ENCODE measurements around the gene C10orf53.

Gene C10orf53

GRCh38 chr10:49737474-49738201 lies 58.2 kb downstream of the C10orf53 start:
- DNase-seq (ENCODE audit: low read depth in 3 of 3), result no peak

DNA sequence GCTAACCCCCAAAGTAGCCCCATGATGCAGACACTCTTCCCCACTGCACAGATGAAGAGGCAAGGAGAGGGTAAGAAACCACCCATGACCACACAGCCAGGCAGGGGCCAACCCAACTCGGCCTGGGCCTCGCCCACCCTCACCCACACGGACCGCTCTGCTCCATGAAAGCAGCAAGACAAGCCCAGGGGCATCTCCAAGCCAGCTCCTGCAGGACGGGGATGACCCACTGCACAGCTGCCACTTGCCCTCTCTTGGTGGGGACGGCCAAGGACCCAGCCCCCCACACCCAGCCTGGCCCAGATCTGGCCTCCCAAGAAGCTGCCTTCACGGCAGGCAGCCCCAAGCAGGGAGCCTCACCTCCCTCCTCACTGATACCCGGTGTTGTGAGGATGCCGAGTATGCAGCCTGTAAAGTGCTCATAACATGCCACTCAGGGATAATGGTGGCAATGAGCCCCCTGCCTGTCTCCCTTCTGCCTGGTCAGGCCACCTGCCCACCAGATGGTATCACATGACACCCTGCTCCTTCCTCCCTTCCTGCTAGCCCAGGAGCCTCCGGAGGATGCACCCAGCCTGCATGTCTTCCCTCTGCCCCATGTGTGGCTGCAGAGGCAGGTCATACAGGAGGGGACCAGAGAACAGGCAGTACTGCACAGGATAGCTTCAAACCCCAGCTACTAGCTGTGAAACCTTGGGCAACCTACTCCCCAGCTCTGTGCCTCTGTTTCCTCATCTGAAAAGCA lies 59.3 kb downstream of the C10orf53 start:
- DNase-seq (ENCODE audit: low read depth in 3 of 3), result no peak

- DNase-seq (ENCODE audit: low read depth in 3 of 3), result no peak
These were observed 60.0 kb downstream of the C10orf53 start for GRCh38 chr10:49739426-49739825.

- DNase-seq (ENCODE audit: low read depth in 3 of 3), result no peak
These were observed 61.1 kb downstream of the C10orf53 start for GRCh38 chr10:49740346-49741107.

- DNase-seq (ENCODE audit: low read depth in 3 of 3), result no peak
These were observed 61.9 kb downstream of the C10orf53 start for GRCh38 chr10:49741108-49741995.

DNA sequence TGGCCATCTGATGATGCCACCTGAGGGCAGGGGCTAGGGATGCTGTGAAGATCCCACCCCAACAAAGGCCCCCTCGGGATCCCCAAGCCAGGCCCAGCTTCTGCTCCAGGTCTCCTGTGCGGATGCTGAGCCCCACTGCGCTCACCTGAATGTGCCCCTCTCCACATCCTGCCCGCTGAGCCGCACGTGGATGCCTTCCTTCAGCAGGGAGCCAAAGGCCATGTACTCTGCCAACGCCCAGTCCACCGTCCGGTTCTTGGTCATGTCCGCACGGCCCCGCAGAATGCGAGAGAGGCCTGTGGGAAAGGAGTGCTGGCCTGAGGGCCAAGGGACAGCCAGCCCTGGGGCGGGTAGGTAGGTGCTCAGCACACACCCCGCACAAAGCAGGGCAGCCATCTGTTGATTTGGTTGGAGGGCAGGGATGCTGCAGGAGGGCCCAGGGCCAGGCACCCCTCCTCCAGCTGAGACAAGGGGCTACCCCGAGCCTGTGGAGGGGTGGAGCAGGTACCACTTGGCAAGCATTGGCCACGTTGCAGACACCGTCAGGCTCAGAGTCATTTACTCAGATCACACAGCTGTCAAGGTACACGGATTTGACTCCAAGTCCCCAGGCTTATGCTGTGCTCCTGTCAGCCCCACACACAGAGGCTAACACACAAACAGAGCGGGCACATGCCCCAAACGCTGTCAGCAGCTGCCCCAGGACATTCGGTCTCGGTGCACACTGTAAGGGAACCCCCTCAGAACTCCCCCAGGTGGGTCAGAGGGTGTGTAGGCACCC lies 63.4 kb downstream of the C10orf53 start:
- no peak for DNase-seq (ENCODE audit: low read depth in 3 of 3)

DNA sequence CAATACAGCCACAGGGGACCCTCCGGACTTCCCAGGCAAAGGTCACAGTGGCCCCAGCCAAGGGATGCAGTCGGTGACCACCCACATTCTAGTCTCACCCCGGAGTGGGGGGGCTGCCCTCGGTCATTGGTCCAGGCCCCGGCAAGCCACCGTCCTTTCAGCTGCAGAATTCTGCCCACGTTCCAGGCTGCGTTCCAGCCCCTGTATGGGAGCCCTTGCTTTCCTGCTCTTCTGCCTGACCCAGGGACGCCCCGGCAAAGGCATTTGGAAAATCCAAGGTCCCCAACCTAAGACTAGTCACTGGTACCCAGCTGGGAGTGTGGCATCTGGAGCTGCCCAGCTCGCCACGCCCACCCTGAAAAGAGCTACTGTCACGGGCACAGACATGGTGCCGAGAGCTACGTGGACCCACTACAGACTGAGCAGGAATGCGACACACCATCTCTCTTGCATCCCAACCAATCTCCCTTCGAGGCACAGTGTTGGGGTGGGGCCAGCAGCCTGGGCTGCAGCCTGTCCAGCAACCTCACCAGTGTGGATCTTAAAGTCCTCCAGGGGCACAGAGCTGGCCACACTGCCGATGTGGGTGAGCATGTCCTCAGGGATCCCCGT lies 64.1 kb downstream of the C10orf53 start:
- no peak for DNase-seq (ENCODE audit: low read depth in 3 of 3)

DNA sequence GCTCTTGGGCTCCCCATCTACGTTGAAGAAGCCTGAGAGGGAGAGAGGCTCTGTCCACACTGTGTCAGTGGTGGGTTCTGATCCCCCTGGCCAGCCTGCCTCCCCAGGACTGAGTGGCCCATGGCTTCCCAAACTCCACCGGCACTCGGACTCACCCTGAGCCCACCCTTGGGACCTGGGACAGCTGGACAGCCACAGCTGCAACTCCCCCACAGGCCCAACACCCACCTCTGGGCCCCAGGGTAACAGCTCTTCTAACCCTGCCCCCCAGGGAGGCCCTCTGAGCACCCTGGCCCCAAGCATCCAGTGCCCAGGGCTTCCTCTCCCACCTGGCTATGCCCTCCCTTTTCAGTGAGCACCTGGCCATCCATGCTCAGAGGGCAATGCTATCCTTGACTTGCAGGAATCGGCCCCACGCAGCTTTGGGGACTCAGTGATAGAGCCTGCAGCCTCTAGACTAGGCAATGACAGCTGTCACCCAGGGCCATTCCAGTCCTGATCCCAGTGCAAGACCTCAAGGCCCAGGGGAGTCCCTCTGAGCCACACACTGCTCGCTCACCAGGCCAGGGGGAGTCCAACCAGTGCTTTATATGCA lies 64.7 kb downstream of the C10orf53 start:
- no peak for DNase-seq (ENCODE audit: low read depth in 3 of 3)

GRCh38 chr10:49744924-49745605 lies 65.6 kb downstream of the C10orf53 start:
- no peak for DNase-seq (ENCODE audit: low read depth in 3 of 3)

DNA sequence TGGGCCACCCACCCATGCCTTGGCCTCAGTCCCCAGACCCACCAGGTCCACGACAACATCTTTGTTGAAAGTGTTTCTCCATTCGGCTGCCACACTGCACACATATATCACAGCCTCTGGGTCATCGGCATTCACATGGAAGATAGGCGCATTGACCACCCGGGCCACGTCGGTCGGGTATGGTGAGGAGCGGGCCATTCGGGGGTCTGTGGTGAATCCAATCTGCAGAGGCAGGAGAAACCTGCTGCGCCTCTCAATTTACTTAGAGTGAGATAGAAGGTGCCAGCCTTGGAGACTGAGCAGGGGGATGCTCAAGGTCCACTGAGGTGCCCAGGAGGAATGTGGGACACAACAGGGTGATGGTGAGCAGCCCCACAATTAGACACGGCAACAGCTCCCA lies 66.3 kb downstream of the C10orf53 start:
- DNase-seq (ENCODE audit: low read depth in 3 of 3), result no peak

- DNase-seq (ENCODE audit: low read depth in 3 of 3), result no peak
These were observed 67.3 kb downstream of the C10orf53 start for GRCh38 chr10:49746626-49747302.

All from stimulated activated CD4-positive, alpha-beta T cell treated with anti-CD3 and anti-CD28 coated beads, TNF-alpha, amount 100 ng/mL, for 48 hours (primary cell).